Forelimb muscle (tissue), 1 donor: ENCODE measurements around the gene NOS2. TPM values are rescaled to one million over a fixed set of nuclear protein-coding genes. Genes with fewer than 3 reads are reported as not detected.
A peak's percentile ranks its signal among the peaks of the same experiment; 100 is the strongest.
"Not testable (repeated sequence)": the region's sequence is repeated elsewhere in the genome, so short reads cannot be mapped to it uniquely, and the experiment has no call there.

Source experiments
- DNase-seq: peaks from one replicate; pipeline ENCODE4 v3.0.0-alpha.2; 2013; ENCODE audit warnings: low read depth
- polyA plus RNA-seq: library from polyadenylated mRNA; unstranded; fragments of 120-200 nt; gene quantifications from one replicate; pipeline ENCODE4 v1.2.1, GENCODE V29; 2013; ENCODE audit not compliant: insufficient read length

The NOS2 gene
- polyA plus RNA-seq = 2.3 TPM

- DNase-seq = no peak
Observed at GRCh38 chr17:27800522-27800921, at the start of gene NOS2. NOS2 (minus strand) TSS chr17:27800529; CDS start chr17:27798809, 1,720 bp downstream.

GRCh38 chr17:27849474-27850185, 49.3 kb upstream of the NOS2 start:
- DNase-seq = no peak

- peak; percentile 17 for DNase-seq
Observed at GRCh38 chr17:27848931-27849330, 48.6 kb upstream of the NOS2 start.

GRCh38 chr17:27846808-27847307, 46.5 kb upstream of the NOS2 start:
- DNase-seq = not testable (repeated sequence)

- DNase-seq = no peak
Observed at GRCh38 chr17:27846042-27846655, 45.8 kb upstream of the NOS2 start.

- DNase-seq = no peak
Observed at GRCh38 chr17:27845264-27846041, 45.1 kb upstream of the NOS2 start.

GRCh38 chr17:27840688-27841087, 40.4 kb upstream of the NOS2 start:
- DNase-seq = no peak

GRCh38 chr17:27840406-27840678, 40.0 kb upstream of the NOS2 start:
- DNase-seq = not testable (repeated sequence)

GRCh38 chr17:27839571-27840405, 39.5 kb upstream of the NOS2 start:
- DNase-seq = not testable (repeated sequence)

- not testable (repeated sequence) for DNase-seq
Observed at GRCh38 chr17:27838607-27839006, 38.3 kb upstream of the NOS2 start.

GRCh38 chr17:27837769-27838168, 37.4 kb upstream of the NOS2 start:
- DNase-seq = not testable (repeated sequence)

GRCh38 chr17:27836651-27837050, 36.3 kb upstream of the NOS2 start:
- no peak for DNase-seq

- no peak for DNase-seq
Observed at GRCh38 chr17:27834571-27834970, 34.2 kb upstream of the NOS2 start.

- DNase-seq = no peak
Observed at GRCh38 chr17:27832831-27833230, 32.5 kb upstream of the NOS2 start.

GRCh38 chr17:27829888-27830287, 29.6 kb upstream of the NOS2 start:
- not testable (repeated sequence) for DNase-seq

GRCh38 chr17:27829143-27829711, 28.9 kb upstream of the NOS2 start:
- DNase-seq = not testable (repeated sequence)

GRCh38 chr17:27825459-27825858, 25.1 kb upstream of the NOS2 start:
- no peak for DNase-seq

- no peak for DNase-seq
Observed at GRCh38 chr17:27824745-27825144, 24.4 kb upstream of the NOS2 start.

- DNase-seq = no peak
Observed at GRCh38 chr17:27824176-27824715, 23.9 kb upstream of the NOS2 start.

- DNase-seq = not testable (repeated sequence)
Observed at GRCh38 chr17:27822108-27822507, 21.8 kb upstream of the NOS2 start.

GRCh38 chr17:27821318-27821717, 21.0 kb upstream of the NOS2 start:
- no peak for DNase-seq
